A549 (cell line): ENCODE data around the gene ADAMTS1.

ENCODE experiments used
- CHD2 ChIP-seq: fragments of 150-350 bp; IDR thresholded peaks from 2 replicates; pipeline ENCODE4 v1.6.1; 2014; ENCODE audit warnings: low read length; ENCODE audit not compliant: partially characterized antibody
- CTCF ChIP-seq: fragments of >200 bp; sonication (Bioruptor Twin); formaldehyde crosslinking; IDR thresholded peaks from 3 replicates; pipeline ENCODE4 v1.5.1; 2016
- FOXS1 ChIP-seq: fragments of 250-450 bp; sonication (Bioruptor Pico); IDR thresholded peaks from 2 replicates; pipeline ENCODE4 v1.5.0; 2020; ENCODE audit warnings: mild to moderate bottlenecking, moderate library complexity
- MAFK ChIP-seq: fragments of 450-650 bp; IDR thresholded peaks from 2 replicates; pipeline ENCODE4 v1.6.1; 2014; ENCODE audit not compliant: partially characterized antibody
- NFE2L2 ChIP-seq: fragments of 150-350 bp; conservative IDR thresholded peaks from 2 replicates; pipeline ENCODE4 v1.6.1; 2014; ENCODE audit warnings: low read length
- RAD21 ChIP-seq, 2 experiments: fragments of >200 bp in 1 of 2; sonication (Bioruptor Twin) in 1 of 2; formaldehyde crosslinking in 1 of 2; IDR thresholded peaks in 1 of 2; conservative IDR thresholded peaks in 1 of 2; 2 replicates in 1 of 2; 3 replicates in 1 of 2; pipeline ENCODE4 v1.6.1; 2012 to 2018; ENCODE audit warnings: inconsistent platforms in 1 of 2
- RFX5 ChIP-seq: fragments of 450-650 bp; IDR thresholded peaks from 2 replicates; pipeline ENCODE4 v1.7.1; 2014; ENCODE audit warnings: antibody characterized with exemption, mild to moderate bottlenecking, moderate library complexity
- SMC3 ChIP-seq: fragments of >200 bp; sonication (Bioruptor Twin); formaldehyde crosslinking; IDR thresholded peaks from 3 replicates; pipeline ENCODE4 v1.6.1; 2018; ENCODE audit warnings: inconsistent platforms

- TF ChIP-seq FOXS1 (CRISPR knock-in tag) (no peak), CTCF (no peak), MAFK (no peak), SMC3 (no peak), CHD2 (no peak), NFE2L2 (no peak), RFX5 (no peak), RAD21 (conservative IDR thresholded peaks at IDR 0.05 in 1 of 2, IDR thresholded peaks at IDR 0.05 in 1 of 2) (no peak)
Observed at GRCh38 chr21:26806801-26807295, 38.4 kb downstream of the ADAMTS1 start.
